Measurements from ENCODE around the gene TECRL.

Gene TECRL

DNA sequence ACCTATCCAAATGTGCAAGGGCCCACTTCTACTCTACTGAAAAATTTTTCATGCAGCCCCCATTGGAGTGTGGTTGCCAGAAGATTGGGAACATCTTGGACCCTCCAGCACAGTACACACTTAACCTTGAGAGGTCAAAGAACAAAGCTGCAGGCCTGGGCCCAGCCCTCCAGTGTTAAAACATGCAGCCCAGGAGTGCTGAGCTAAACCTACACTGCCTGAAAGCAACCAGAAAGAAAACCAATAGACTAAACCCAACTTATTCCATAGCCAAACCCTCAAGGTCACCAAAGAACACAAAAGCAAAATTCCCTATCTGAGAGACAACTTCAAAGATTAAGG, 47.9 kb downstream of the TECRL start:
- ATAC-seq (replicated peaks) (no peak), DNase-seq (no peak)
- Mint-ChIP-seq H3K36me3 (ENCODE audit: insufficient read depth) (no peaks in the 10 kb centered on the region), H3K9me3 (peaks cover 9 to 17% of the 10 kb centered on the region in 2 donors), H3K4me3 (no peak overlapping the region), H3K27me3 (no peaks in the 10 kb centered on the region), H3K4me1 (ENCODE audit: low read depth in 2 of 2) (no peaks in the 10 kb centered on the region), H3K27ac (no peak overlapping the region)

DNA sequence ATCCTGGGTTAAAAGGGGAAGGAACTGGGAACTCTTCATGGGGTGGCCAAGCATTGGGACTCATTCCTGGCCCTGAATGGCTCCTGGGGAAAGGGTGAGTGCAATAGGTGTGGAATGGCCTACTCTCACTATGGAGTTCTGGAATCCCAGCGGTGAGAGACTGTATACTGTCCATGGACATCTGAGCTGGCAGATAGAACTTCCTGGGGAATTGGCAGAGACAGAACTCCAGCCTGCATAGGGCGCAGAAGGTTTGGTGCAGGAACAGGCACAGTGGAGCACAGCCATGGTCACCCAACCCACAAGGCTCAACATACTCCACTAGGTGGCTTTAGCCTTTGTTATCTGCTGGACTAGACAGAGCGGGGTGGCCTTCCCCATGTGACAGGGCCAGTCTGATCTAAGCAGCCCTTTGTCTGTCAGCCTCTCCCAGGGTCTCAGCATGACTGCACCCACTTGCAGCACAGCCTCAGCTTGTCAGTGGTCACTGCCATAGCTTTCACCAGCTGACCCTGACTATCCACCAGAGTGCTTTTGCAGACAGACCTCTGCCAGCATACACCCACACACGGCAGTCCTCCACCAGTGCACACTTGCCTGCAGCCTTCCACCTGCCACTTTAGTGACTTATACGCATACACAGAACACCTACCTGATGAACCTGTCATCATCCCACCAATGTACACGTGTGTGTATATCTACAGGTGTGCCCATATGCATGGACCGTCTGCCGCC, 48.4 kb downstream of the TECRL start:
- H3K27ac Mint-ChIP-seq: no peak overlapping the region
- no peak for DNase-seq
- H3K27me3 Mint-ChIP-seq: no peaks in the 10 kb centered on the region
- no peak for ATAC-seq (replicated peaks)
- no peak overlapping the region for H3K4me3 Mint-ChIP-seq
- peaks cover 7 to 13% of the 10 kb centered on the region in 2 donors for H3K9me3 Mint-ChIP-seq
- no peaks in the 10 kb centered on the region for H3K36me3 Mint-ChIP-seq (ENCODE audit: insufficient read depth)
- no peaks in the 10 kb centered on the region for H3K4me1 Mint-ChIP-seq (ENCODE audit: low read depth in 2 of 2)

DNA sequence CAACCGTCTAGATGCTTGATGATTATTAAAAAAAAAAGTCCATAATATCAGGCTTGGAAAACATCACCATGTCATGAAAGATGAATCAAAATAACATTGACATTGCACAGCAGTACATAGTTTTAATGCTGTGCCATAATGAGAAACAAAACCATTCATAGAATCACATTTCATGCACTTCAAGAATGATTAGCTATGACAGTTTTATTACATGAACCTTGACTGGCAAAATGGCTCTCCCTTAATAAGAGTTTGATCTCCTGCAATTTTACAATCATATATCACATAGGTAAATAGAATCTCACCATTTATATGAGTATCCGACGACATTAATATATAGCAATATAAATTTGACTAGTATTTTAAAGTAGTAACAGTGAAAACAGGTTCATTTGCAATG, 49.8 kb downstream of the TECRL start:
- DNase-seq: no peak
- Mint-ChIP-seq H3K36me3 (ENCODE audit: insufficient read depth) (no peaks in the 10 kb centered on the region), H3K4me3 (no peak overlapping the region), H3K27me3 (no peaks in the 10 kb centered on the region), H3K9me3 (peaks cover 6 to 7% of the 10 kb centered on the region in 2 donors), H3K27ac (no peak overlapping the region), H3K4me1 (ENCODE audit: low read depth in 2 of 2) (no peaks in the 10 kb centered on the region)
- no peak for ATAC-seq (replicated peaks)

DNA sequence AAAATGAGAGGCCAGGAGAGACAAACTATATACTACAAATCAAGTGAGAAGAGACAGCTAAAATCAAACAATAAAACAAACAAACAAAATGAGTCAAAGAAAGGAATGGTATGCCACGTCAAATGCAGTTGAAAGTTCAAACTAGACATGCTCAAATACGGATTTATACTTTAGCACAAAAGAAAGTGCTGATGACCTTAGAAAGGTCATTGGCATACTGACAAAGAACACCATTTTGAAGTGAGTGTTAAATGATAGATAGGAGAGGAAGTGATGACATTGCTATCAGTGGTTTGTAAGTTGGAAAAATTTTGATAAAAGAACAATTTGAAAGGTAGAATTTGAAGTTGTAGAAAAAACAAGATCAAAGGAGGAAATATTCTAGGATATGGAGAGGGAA, 55.3 kb downstream of the TECRL start:
- Mint-ChIP-seq H3K36me3 (ENCODE audit: insufficient read depth) (no peaks in the 10 kb centered on the region), H3K4me1 (ENCODE audit: low read depth in 2 of 2) (no peaks in the 10 kb centered on the region)

DNA sequence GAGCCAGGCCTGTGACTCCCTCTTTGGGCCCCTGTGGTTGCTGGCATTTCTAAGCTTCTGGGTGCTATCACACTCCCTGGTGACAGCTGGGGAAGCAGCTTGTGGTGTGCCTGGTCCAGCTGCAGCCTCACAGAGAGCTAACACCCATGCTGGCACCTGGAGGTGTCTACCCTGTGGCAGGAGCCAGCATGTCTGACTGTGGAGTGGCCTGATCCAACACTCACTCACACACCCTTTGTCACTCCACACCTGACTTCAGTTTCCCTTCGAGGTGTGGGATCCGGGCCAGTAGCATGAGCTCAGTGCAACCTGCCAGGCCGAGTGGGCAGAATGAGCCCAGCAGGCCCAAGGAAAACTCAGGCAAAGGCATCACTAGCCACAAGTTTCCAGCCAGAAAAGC, 67.5 kb downstream of the TECRL start:
- Mint-ChIP-seq H3K4me1 (ENCODE audit: low read depth in 2 of 2) (no peaks in the 10 kb centered on the region), H3K4me3 (no peak overlapping the region), H3K27ac (no peak overlapping the region), H3K27me3 (no peaks in the 10 kb centered on the region), H3K36me3 (ENCODE audit: insufficient read depth) (peaks cover 4% of the 10 kb centered on the region), H3K9me3 (peaks cover 7 to 15% of the 10 kb centered on the region in 2 donors)
- DNase-seq (no peak), ATAC-seq (replicated peaks) (no peak)

More for the DNA sequence above, 55.3 kb downstream of the TECRL start:
- H3K27me3 Mint-ChIP-seq: no peaks in the 10 kb centered on the region
- no peak for ATAC-seq (replicated peaks)
- peaks cover 10 to 14% of the 10 kb centered on the region in 2 donors for H3K9me3 Mint-ChIP-seq
- H3K27ac Mint-ChIP-seq: peak overlapping the region in 1 of 2 donors; percentile 16
- no peak overlapping the region for H3K4me3 Mint-ChIP-seq
- no peak for DNase-seq

DNA sequence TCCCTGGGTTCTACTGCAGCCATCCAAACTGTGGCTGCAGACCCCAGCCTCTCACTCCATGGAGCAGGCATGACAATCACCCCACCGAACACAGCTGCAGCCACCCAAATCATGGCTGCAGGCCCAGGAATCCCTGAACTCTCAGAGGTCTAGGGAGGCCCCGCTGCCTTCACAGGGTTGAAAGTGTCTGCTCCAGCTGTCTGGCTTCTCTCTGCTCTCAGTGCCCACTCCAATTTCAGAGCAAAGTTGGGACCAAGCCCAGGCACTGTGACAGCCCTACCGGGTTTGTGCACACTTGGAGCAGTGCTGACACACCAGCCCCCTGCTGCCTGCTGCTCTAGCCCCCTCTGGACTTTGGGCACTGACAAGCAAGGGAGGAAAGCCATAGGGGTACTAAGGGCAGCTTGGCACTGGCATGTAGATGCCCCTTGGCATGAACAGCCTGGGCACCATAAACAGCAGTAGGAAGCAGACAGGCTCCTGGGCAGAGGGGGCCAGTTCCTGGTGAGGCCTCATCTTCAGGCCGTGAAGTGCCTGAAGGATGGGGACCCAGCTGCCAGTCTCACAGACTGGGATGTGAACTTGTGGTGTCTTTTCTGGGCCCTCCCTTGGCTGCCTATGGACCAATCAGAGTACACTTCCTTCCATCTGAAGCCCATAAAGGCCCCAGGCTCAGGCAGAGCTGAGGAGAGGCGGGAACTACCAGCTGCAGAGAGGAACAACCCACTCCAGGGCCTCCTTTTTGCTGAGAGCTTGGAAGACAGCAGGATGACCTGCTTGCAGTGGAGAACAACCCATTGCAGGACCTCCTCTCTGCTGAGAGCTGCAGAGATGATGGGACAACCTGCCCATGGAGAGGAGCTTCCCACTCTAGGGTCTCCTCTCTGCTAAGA, 68.8 kb downstream of the TECRL start:
- DNase-seq (no peak), ATAC-seq (replicated peaks) (no peak)
- no peak overlapping the region for H3K4me3 Mint-ChIP-seq
- no peaks in the 10 kb centered on the region for H3K27me3 Mint-ChIP-seq
- no peak overlapping the region for H3K27ac Mint-ChIP-seq
- H3K36me3 Mint-ChIP-seq (ENCODE audit: insufficient read depth): peaks cover 4% of the 10 kb centered on the region
- H3K9me3 Mint-ChIP-seq: peaks cover 7 to 15% of the 10 kb centered on the region in 2 donors
- no peaks in the 10 kb centered on the region for H3K4me1 Mint-ChIP-seq (ENCODE audit: low read depth in 2 of 2)

DNA sequence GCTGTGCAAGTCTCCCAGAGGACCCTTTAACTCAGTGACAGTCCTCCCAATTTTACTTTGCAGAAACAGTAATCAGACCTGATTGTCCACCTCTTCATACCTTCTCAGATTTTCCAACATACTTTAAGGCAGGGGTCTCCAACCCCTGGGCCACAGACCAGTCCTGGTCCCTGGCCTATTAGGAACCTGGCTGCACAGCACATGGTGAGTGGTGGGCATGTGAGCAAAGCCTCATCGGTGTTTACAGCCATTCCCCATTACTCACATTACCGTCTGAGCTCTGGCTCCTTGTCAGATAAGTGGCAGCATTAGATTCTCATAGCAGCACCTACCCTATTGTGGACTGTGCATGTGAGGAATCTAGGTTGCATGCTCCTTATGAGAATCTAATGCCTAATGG, 74.3 kb downstream of the TECRL start:
- DNase-seq (no peak), ATAC-seq (replicated peaks) (no peak)
- Mint-ChIP-seq H3K9me3 (peaks cover 10 to 15% of the 10 kb centered on the region in 2 donors), H3K36me3 (ENCODE audit: insufficient read depth) (peaks cover 4% of the 10 kb centered on the region), H3K4me3 (no peak overlapping the region), H3K27me3 (no peaks in the 10 kb centered on the region), H3K4me1 (ENCODE audit: low read depth in 2 of 2) (no peaks in the 10 kb centered on the region), H3K27ac (no peak overlapping the region)

DNA sequence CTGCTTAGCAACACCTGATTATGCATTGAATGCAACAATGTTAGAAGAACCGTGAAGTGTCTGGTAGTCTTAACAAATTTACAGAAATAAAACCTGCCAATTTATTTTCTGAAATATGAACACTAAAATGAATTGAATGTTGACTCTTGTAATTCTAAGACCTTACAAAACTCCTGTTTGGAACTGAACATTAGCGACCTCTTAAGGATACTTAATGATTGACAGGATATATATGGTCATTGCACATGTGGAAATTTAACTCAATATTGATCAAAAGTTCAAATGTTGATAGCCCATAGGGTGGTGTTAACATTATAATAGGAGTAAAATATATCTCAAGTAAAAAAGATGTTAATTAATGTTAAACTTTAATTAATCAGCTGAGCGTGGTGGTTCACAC, 79.1 kb downstream of the TECRL start:
- ATAC-seq (replicated peaks) (no peak), DNase-seq (no peak)
- Mint-ChIP-seq H3K27me3 (no peaks in the 10 kb centered on the region), H3K4me3 (no peak overlapping the region), H3K27ac (no peak overlapping the region), H3K4me1 (ENCODE audit: low read depth in 2 of 2) (no peaks in the 10 kb centered on the region), H3K36me3 (ENCODE audit: insufficient read depth) (no peaks in the 10 kb centered on the region), H3K9me3 (peaks cover 0 to 4% of the 10 kb centered on the region in 2 donors)

DNA sequence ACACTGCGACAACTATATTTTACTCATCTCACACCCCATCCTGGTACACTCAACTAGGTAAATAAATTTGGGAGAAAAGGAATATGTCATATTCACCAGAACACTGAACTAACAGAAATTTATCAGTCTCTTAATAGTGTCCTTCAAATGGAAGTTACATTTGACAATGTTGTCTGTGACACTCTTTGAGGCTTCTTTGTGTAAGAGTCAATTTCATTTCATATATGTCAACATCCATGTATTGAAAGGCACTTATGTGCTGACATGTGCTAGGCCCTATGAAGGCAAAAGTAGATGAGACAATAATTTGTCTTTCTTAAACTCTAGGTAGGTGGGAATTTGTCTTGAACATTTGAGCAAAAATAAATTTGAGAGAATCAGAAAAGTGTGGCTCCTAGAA, 82.0 kb downstream of the TECRL start:
- ATAC-seq (replicated peaks) (no peak), DNase-seq (no peak)
- no peaks in the 10 kb centered on the region for H3K36me3 Mint-ChIP-seq (ENCODE audit: insufficient read depth)
- peaks cover 0 to 5% of the 10 kb centered on the region in 2 donors for H3K9me3 Mint-ChIP-seq
- H3K4me1 Mint-ChIP-seq (ENCODE audit: low read depth in 2 of 2): no peaks in the 10 kb centered on the region
- no peak overlapping the region for H3K27ac Mint-ChIP-seq
- H3K27me3 Mint-ChIP-seq: no peaks in the 10 kb centered on the region
- no peak overlapping the region for H3K4me3 Mint-ChIP-seq

DNA sequence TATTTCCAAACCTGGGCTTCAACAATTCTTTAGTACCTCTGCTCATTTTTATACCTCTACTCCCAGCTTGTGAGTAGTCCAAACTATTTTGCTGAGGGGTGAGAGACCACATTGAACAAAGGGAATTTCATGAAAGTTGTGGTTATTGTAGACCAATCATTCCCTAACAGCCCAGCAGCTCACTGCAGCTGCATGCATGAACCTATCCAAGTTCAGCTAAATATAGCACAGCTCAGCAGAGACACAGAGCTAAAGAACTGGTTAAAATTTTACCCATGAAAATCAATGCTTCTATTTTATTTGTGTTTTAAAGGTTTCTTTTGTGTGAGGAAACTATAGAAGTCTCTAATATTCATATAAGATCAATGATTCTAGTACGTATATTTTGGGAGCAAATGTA, 82.7 kb downstream of the TECRL start:
- Mint-ChIP-seq H3K27me3 (no peaks in the 10 kb centered on the region), H3K4me1 (ENCODE audit: low read depth in 2 of 2) (no peaks in the 10 kb centered on the region), H3K27ac (no peak overlapping the region), H3K36me3 (ENCODE audit: insufficient read depth) (no peaks in the 10 kb centered on the region), H3K9me3 (peaks cover 0 to 3% of the 10 kb centered on the region in 2 donors), H3K4me3 (no peak overlapping the region)
- DNase-seq (no peak), ATAC-seq (replicated peaks) (no peak)

DNA sequence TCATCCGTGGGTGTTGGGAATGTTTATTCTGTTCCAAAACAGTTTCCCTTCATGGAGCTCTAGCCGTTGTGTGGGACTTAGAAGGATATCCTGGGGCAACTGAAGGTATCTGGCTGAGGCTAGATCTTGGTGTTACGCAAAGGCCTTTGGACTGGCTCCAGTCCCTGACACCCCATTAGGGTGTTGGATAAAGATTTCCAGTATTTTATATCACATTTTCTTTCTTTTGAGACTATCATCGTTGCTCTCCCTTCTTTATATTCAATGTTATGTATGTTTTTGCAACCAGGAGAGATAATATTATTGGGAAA, 103.0 kb downstream of the TECRL start:
- DNase-seq (no peak), ATAC-seq (replicated peaks) (no peak)
- Mint-ChIP-seq H3K36me3 (ENCODE audit: insufficient read depth) (no peaks in the 10 kb centered on the region), H3K27me3 (no peaks in the 10 kb centered on the region), H3K4me3 (no peak overlapping the region), H3K27ac (no peak overlapping the region), H3K9me3 (peaks cover 16 to 23% of the 10 kb centered on the region in 2 donors), H3K4me1 (ENCODE audit: low read depth in 2 of 2) (no peaks in the 10 kb centered on the region)

DNA sequence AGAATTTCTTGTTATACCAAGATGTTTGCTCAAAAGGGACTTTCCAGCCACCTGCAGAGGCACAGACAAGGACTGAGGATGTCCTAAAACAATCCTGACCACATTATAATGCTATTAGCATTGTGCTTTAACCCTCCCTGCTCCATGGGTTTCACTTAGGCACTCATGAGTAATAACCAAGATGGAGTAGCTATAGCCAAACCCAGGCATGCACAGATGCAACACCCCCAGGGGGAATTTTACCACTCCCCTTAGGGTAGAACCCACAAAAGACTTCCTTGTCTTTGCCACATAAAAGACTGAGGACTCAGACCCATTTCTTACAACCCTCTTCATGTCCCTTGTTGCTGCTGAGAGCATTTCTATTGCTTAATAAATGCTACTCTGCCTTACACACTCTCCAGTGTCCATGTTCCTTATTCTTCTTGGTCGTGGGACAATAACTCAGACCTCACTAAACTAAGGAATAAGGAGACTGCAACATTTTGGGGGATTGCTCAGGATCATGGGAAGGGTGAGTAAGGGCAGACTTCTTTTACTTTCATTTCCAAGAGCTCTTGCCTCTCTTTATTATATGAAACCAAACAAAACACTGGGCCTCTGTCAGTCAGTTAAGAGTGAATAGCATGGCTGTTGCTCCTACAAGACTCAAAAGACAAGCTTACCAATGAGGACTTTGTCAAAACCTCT, 103.5 kb downstream of the TECRL start:
- H3K36me3 Mint-ChIP-seq (ENCODE audit: insufficient read depth): no peaks in the 10 kb centered on the region
- H3K4me3 Mint-ChIP-seq: no peak overlapping the region
- no peaks in the 10 kb centered on the region for H3K4me1 Mint-ChIP-seq (ENCODE audit: low read depth in 2 of 2)
- peaks cover 14 to 18% of the 10 kb centered on the region in 2 donors for H3K9me3 Mint-ChIP-seq
- H3K27ac Mint-ChIP-seq: no peak overlapping the region
- no peaks in the 10 kb centered on the region for H3K27me3 Mint-ChIP-seq
- ATAC-seq (replicated peaks): no peak
- no peak for DNase-seq

DNA sequence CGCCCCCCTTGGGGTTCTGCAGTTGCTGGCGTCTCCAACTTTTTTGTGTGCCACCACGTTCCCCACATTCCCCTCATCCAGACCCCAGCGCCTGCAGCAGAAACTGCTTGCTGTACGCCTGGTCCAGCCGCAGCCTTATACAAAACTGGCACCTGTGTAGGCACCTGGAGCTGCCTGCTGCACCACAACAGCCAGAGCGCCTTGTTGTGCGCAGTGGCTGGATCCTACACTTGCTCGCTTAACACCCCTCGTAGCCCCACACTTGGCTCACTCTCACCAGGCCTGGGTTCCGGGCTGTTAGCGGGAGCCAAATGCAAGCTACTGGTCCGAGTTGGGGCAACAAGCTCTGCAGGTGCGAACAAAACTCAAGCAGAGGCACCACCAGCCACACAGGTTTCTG, 136.8 kb downstream of the TECRL start:
- ATAC-seq (replicated peaks) (no peak), DNase-seq (no peak)
- no peak overlapping the region for H3K27ac Mint-ChIP-seq
- H3K27me3 Mint-ChIP-seq: no peaks in the 10 kb centered on the region
- H3K4me3 Mint-ChIP-seq: no peak overlapping the region
- H3K9me3 Mint-ChIP-seq: peaks cover 1 to 9% of the 10 kb centered on the region in 2 donors
- no peaks in the 10 kb centered on the region for H3K4me1 Mint-ChIP-seq (ENCODE audit: low read depth in 2 of 2)
- H3K36me3 Mint-ChIP-seq (ENCODE audit: insufficient read depth): no peaks in the 10 kb centered on the region

Data from effector memory CD8-positive, alpha-beta T cell (primary cell).